HG03442 (cell line): ENCODE results near the gene MLYCD.
A peak's percentile ranks its signal among the peaks of the same experiment; 100 is the strongest.

ENCODE experiments used
- ATAC-seq: cut with Tn5 transposase; IDR thresholded peaks from one replicate; pipeline ENCODE4 v1.9.1; 2021; ENCODE audit warnings: mild to moderate bottlenecking, moderate library complexity; ENCODE audit not compliant: unreplicated experiment

The MLYCD gene

GRCh38 chr16:83925095-83925905 is 26.4 kb downstream of the MLYCD start:
- ATAC-seq = no peak

GRCh38 chr16:83925957-83926725 is 27.2 kb downstream of the MLYCD start:
- no peak for ATAC-seq

- peak; percentile 72 for ATAC-seq
These were observed 27.9 kb downstream of the MLYCD start for GRCh38 chr16:83926726-83927397.

DNA sequence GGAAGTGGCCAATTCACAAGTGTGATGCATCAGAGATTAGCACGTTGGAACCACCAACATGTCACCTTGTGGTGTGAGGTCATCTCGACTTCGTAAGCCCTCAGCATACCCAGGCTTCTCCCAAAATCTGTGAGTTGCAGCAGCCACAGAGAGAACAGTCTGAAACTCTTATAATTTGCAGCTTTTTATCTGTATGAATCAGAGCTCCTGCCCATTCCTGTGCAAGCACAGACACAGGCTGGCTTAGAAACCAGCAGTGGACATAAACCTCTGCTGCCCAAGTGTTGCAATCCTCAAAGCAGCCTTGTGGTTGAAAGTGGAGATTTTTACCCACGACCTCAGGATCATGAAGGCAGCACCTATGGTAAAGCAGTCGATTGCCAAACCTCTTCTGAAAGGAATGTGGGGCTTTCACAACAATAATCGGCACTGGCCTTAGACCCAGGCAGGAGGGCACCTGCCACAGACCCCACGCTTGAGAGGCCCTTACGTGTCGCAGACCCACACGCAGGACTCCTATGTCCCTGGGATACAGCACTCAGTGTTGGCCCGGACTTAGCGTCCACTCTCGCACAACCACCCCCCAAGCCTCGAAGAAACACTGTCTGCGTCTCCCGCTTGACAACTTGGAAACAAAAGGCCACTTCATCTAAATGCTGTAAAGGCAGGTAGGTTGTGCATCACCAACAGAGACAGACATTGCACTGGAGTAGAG is 29.6 kb downstream of the MLYCD start:
- no peak for ATAC-seq

- ATAC-seq = no peak
These were observed 31.1 kb downstream of the MLYCD start for GRCh38 chr16:83929811-83930555.

GRCh38 chr16:83930730-83931500 is 32.0 kb downstream of the MLYCD start:
- ATAC-seq = no peak

DNA sequence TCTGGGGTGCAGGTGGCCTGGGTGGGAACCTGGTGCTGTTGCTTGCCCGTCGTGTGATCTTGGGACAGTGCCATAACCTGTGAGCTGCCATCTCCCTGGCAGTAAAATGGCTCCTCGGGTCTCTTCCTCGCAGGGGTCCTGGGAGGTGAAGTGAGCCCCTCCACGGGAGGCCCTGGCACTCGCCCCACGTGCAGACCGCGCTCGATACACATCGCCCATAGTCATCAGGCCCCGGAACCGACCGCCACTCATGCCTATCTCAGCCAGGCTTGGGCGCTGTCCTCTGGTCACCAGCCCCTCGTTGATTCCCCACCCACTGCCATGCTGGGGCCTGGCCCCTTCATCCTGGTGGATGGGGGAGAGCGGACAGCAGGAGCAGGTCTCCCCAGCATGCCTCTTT is 32.6 kb downstream of the MLYCD start:
- no peak for ATAC-seq

DNA sequence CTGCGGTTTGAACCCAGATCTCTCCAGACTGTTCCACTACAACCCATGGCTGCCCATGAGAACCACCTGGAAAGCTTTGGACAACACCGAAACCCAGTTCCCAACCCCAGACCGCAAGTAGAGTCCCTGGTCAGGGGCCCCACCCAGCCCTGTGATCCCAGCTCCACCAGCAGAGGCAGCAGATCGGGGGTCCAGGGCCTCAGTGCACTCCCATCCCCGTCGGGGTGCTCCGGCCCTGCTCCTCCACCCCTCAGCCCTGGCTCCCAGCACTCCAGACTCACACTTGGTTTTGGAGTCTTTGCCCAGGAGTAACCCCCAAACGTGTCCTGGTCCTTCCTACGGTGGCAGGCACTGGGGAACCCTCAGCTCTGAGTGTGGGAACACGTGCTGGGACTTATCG is 33.4 kb downstream of the MLYCD start:
- no peak for ATAC-seq

GRCh38 chr16:83932955-83933673 is 34.2 kb downstream of the MLYCD start:
- no peak for ATAC-seq

DNA sequence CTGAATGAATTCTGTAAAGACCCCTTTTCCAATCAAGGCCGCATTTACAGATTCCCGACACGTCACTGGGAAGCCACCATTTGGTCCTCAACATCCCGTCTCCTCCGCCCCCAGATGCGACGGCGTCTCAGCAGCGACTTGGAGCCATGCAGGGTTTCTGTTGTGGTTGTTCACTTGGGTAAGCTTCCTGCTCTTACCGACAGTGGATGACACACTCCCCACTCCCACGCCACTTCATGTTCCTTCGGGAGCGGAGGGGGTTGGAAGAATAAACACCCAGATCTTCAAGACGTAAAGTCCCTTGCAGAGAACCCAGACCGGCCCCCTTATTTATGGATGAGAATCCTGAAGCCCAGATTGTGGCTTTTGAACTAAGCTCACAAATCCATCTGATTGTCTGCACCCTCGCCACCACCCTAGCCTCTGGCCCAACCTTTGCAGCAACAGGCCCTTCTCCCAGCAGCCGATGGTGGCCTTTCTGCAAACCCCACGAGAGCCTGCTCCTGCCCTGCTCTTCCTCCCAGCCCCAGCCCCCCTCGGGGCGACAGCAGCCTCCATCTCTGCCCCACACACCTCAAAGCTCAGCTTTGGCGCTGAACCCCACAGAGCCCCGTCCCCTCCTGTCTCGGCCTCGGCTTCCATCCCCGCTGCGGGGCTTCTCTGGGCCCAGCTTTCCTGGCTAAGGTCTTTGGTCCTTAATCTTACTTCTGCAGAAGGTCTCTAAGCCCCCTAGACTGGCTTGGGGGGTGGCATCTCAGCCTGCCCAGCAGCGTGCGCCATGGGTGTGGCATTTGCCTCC is 35.2 kb downstream of the MLYCD start:
- ATAC-seq = no peak

- ATAC-seq = no peak
These were observed 35.7 kb downstream of the MLYCD start for GRCh38 chr16:83934684-83934977.

GRCh38 chr16:83935005-83935857 is 36.3 kb downstream of the MLYCD start:
- no peak for ATAC-seq

DNA sequence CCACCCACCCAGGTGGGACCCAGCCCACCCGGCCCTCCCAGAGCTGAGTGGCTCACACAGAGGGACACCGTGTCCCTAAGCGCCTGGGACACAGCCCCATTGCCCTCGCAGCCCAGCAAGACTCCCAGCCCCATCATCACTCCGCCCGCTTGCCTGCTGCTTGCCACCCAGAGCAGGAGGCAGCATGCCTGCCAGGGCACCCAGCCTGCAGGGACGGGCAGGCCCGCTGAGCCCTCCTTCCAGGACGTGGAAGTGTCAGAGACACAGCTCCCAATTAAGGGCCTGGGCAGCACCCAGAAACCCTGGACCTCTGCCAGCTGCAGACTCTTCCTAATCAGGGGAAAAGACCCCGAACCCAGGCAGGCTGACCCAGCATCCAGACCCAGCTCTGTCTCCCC is 36.9 kb downstream of the MLYCD start:
- no peak for ATAC-seq

- no peak for ATAC-seq
These were observed 37.8 kb downstream of the MLYCD start for GRCh38 chr16:83936581-83937165.

- no peak for ATAC-seq
These were observed 38.4 kb downstream of the MLYCD start for GRCh38 chr16:83937267-83937666.

GRCh38 chr16:83937922-83938885 is 39.3 kb downstream of the MLYCD start:
- ATAC-seq = no peak
